Mesenchymal stem cell (in vitro differentiated cells and primary cell): ENCODE results near the gene HSF2BP.
A peak's percentile ranks its signal among the peaks of the same experiment; 100 is the strongest.

ENCODE experiments used
- DNase-seq: peaks from one replicate; pipeline ENCODE4 v3.0.0-alpha.2; 2013
- H2AFZ ChIP-seq: one replicate; pipeline ENCODE4 v1.6.1; 2013; ENCODE audit warnings: low read depth, mild to moderate bottlenecking, control low read depth, inconsistent platforms, low read length, moderate library complexity
- H2AK5ac ChIP-seq: 2 replicates; pipeline ENCODE4 v1.6.1; 2013; ENCODE audit warnings: low read length, moderate library complexity, mild to moderate bottlenecking, inconsistent platforms; ENCODE audit not compliant: severe bottlenecking
- H2BK120ac ChIP-seq: one replicate; pipeline ENCODE4 v1.6.1; 2013; ENCODE audit warnings: low read depth, mild to moderate bottlenecking, inconsistent platforms, low read length, moderate library complexity
- H2BK12ac ChIP-seq, 2 experiments: one replicate each; pipeline ENCODE4 v1.6.1; 2013; ENCODE audit warnings: inconsistent platforms in 2 of 2, low read length in 2 of 2, mild to moderate bottlenecking in 2 of 2, moderate library complexity in 2 of 2, control low read depth in 1 of 2
- H2BK15ac ChIP-seq: one replicate; pipeline ENCODE4 v1.6.1; 2013; ENCODE audit warnings: mild to moderate bottlenecking, low read depth, inconsistent platforms; ENCODE audit not compliant: poor library complexity, severe bottlenecking
- H2BK5ac ChIP-seq: 2 replicates; pipeline ENCODE4 v1.6.1; 2013; ENCODE audit warnings: low read depth, mild to moderate bottlenecking, low read length, control low read depth, inconsistent platforms; ENCODE audit not compliant: poor library complexity, severe bottlenecking
- H3K14ac ChIP-seq, 2 experiments: one replicate each; pipeline ENCODE4 v1.6.1; 2013; ENCODE audit warnings: inconsistent platforms in 2 of 2, low read length in 2 of 2, control low read depth in 1 of 2, mild to moderate bottlenecking in 1 of 2, moderate library complexity in 1 of 2
- H3K18ac ChIP-seq, 2 experiments: one replicate each; pipeline ENCODE4 v1.6.1; 2013; ENCODE audit warnings: inconsistent platforms in 2 of 2, low read length in 2 of 2, control low read depth in 1 of 2, low read depth in 1 of 2, mild to moderate bottlenecking in 1 of 2
- H3K23ac ChIP-seq, 2 experiments: one replicate each; pipeline ENCODE4 v1.6.1; 2013; ENCODE audit warnings: inconsistent platforms in 2 of 2, low read length in 2 of 2, mild to moderate bottlenecking in 2 of 2, moderate library complexity in 2 of 2, control low read depth in 1 of 2
- H3K27ac ChIP-seq: 2 replicates; pipeline ENCODE4 v1.5.1; 2013; ENCODE audit warnings: mild to moderate bottlenecking, moderate library complexity, low read length, control low read depth, inconsistent platforms; ENCODE audit not compliant: poor library complexity, severe bottlenecking
- H3K27me3 ChIP-seq, 2 experiments: 2 replicates each; pipeline versions ENCODE4 v1.6.1 to v1.7.0; 2013; ENCODE audit warnings: low read length in 2 of 2, mild to moderate bottlenecking in 2 of 2, moderate library complexity in 2 of 2, control low read depth in 1 of 2, inconsistent platforms in 1 of 2; ENCODE audit not compliant: control insufficient read depth in 1 of 2, insufficient read depth in 1 of 2
- H3K36me3 ChIP-seq, 2 experiments: 2 replicates each; pipeline versions ENCODE4 v1.6.1 to v1.7.0; 2013; ENCODE audit warnings: low read length in 2 of 2, control low read depth in 1 of 2, inconsistent platforms in 1 of 2, low read depth in 1 of 2, mild to moderate bottlenecking in 1 of 2; ENCODE audit not compliant: insufficient read depth in 2 of 2, control insufficient read depth in 1 of 2
- H3K4ac ChIP-seq, 2 experiments: one replicate each; pipeline ENCODE4 v1.6.1; 2013; ENCODE audit warnings: inconsistent platforms in 2 of 2, low read length in 2 of 2, mild to moderate bottlenecking in 2 of 2, moderate library complexity in 2 of 2, control low read depth in 1 of 2, low read depth in 1 of 2
- H3K4me1 ChIP-seq: 2 replicates; pipeline ENCODE4 v1.6.1; 2013; ENCODE audit warnings: low read depth, low read length, control low read depth; ENCODE audit not compliant: control insufficient read depth, insufficient read depth
- H3K4me2 ChIP-seq: 2 replicates; pipeline ENCODE4 v1.6.1; 2013; ENCODE audit warnings: low read length, mild to moderate bottlenecking, inconsistent platforms; ENCODE audit not compliant: poor library complexity, severe bottlenecking
- H3K4me3 ChIP-seq, 2 experiments: 2 replicates each; pipeline versions ENCODE4 v1.5.1 to v1.7.0; 2013; ENCODE audit warnings: low read length in 2 of 2, mild to moderate bottlenecking in 2 of 2, control low read depth in 1 of 2, low read depth in 1 of 2; ENCODE audit not compliant: insufficient read depth in 1 of 2
- H3K79me1 ChIP-seq: replicated peaks from 2 replicates; pipeline ENCODE4 v1.6.1; 2013; ENCODE audit warnings: mild to moderate bottlenecking, control low read depth, low read length, inconsistent platforms; ENCODE audit not compliant: poor library complexity, severe bottlenecking
- H3K9ac ChIP-seq: 2 replicates; pipeline ENCODE4 v1.7.0; 2013; ENCODE audit warnings: mild to moderate bottlenecking, low read length, moderate library complexity
- H3K9me3 ChIP-seq: 2 replicates; pipeline ENCODE4 v1.7.0; 2013; ENCODE audit warnings: mild to moderate bottlenecking, low read length; ENCODE audit not compliant: control insufficient read depth
- H4K8ac ChIP-seq: one replicate; pipeline ENCODE4 v1.6.1; 2013; ENCODE audit warnings: inconsistent platforms, mild to moderate bottlenecking, low read length, moderate library complexity
- H4K91ac ChIP-seq: one replicate; pipeline ENCODE4 v1.6.1; 2013; ENCODE audit warnings: mild to moderate bottlenecking, low read length, inconsistent platforms
- WGBS: methylation state at CpG from one replicate; pipeline ENCODE4 v1.1.7; 2013; ENCODE audit warnings: mixed read lengths; 5-methylcytosine and 5-hydroxymethylcytosine counted together

Gene HSF2BP

DNA sequence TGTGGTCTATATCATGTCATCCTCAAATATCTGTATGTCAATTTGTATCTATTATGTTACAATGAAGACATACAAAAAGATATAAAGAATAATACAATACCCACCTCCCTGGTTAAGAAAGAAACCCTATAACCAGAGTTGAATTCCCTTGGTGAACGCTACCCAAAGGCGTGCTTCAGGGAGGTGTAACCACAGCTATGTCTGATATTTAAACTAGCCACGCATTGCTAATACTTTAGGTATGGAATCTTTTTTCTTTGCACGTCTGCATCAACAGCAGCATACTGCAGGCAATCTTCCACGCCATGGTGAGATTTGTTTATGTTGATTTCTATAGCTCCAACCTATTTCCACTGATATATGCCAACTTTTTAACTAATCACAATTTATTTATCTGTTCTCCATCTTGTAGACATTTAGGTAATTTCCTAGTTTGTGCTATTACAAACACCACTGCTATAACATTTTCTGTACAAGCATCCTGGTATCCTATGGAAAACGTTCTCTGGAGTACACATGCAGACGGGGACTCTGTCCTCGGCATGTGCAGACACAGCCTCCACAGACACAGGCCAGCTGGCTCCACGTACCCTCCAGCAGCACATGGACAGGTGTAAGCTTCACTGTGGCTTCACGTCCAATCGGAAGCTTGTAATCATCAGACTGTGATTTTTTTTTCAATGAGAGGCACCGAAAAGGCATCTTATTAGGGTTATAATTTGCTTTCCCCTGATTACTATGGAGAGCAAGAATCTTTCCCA is 58.5 kb downstream of the HSF2BP start:
- H3K27ac ChIP-seq: peak overlapping the region; percentile 99
- peak overlapping the region; percentile 97 for H2BK5ac ChIP-seq
- no peak overlapping the region for H3K4me3 ChIP-seq
- H3K79me1 ChIP-seq: no peaks in the 10 kb centered on the region
- peak overlapping the region in 1 of 2 experiments; percentile 91 for H3K23ac ChIP-seq
- peak overlapping the region in 1 of 2 experiments; percentile 84 for H3K4ac ChIP-seq
- no peaks in the 10 kb centered on the region for H3K9me3 ChIP-seq
- WGBS: 16% methylated on average over 12 of the region's 12 CpGs
- H3K4me2 ChIP-seq: peak overlapping the region; percentile 7
- peak overlapping the region; percentile 91 for H4K91ac ChIP-seq
- no peak overlapping the region for H2AFZ ChIP-seq
- peak overlapping the region; percentile 30 for H2BK15ac ChIP-seq
- H3K36me3 ChIP-seq: no peaks in the 10 kb centered on the region
- peaks cover 35% of the 10 kb centered on the region for H3K4me1 ChIP-seq
- H3K14ac ChIP-seq: peak overlapping the region in 1 of 2 experiments; percentile 77
- H4K8ac ChIP-seq: peak overlapping the region; percentile 93
- H2AK5ac ChIP-seq: peak overlapping the region; percentile 99
- no peaks in the 10 kb centered on the region for H3K27me3 ChIP-seq
- peak; percentile 91 for DNase-seq
- H2BK12ac ChIP-seq: peak overlapping the region; percentile 69 to 79
- no peak overlapping the region for H3K9ac ChIP-seq
- H3K18ac ChIP-seq: peak overlapping the region; percentile 91 to 97
- H2BK120ac ChIP-seq: peak overlapping the region; percentile 50

DNA sequence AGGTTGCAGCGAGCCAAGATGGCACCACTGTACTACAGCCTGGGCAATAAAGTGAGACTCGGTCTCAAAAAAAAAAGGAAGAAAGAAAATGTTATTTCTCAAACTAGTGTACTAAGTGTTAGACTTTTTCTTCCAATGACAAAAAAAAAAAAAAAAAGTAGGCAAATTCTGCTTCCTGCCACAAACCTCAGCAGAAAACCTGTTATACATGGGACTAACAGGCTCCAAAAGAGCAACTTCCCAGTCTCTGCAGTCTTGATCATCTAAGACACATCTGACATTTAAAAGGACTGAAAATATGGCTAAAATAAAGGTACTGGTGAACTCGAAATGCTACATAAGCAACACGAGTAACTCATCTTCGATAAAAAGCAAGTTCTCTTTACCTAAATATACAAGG is 59.6 kb downstream of the HSF2BP start:
- Histone ChIP-seq H3K79me1 (no peaks in the 10 kb centered on the region), H3K4me1 (peaks cover 31% of the 10 kb centered on the region), H3K18ac (no peak overlapping the region), H2AFZ (no peak overlapping the region), H3K4me2 (no peak overlapping the region), H3K27ac (peak overlapping the region; percentile 99), H3K36me3 (no peaks in the 10 kb centered on the region), H2BK120ac (no peak overlapping the region), H3K14ac (no peak overlapping the region), H2BK5ac (peak overlapping the region; percentile 83), H3K27me3 (peaks cover 0 to 1% of the 10 kb centered on the region in 2 experiments), H2BK12ac (no peak overlapping the region), H3K23ac (no peak overlapping the region), H2AK5ac (peak overlapping the region; percentile 76), H3K4me3 (no peak overlapping the region), H4K91ac (no peak overlapping the region), H2BK15ac (no peak overlapping the region), H4K8ac (no peak overlapping the region), H3K9ac (no peak overlapping the region), H3K9me3 (no peaks in the 10 kb centered on the region), H3K4ac (peak overlapping the region in 1 of 2 experiments; percentile 42)
- WGBS: 85% methylated on average over 3 of the region's 5 CpGs
- no peak for DNase-seq

DNA sequence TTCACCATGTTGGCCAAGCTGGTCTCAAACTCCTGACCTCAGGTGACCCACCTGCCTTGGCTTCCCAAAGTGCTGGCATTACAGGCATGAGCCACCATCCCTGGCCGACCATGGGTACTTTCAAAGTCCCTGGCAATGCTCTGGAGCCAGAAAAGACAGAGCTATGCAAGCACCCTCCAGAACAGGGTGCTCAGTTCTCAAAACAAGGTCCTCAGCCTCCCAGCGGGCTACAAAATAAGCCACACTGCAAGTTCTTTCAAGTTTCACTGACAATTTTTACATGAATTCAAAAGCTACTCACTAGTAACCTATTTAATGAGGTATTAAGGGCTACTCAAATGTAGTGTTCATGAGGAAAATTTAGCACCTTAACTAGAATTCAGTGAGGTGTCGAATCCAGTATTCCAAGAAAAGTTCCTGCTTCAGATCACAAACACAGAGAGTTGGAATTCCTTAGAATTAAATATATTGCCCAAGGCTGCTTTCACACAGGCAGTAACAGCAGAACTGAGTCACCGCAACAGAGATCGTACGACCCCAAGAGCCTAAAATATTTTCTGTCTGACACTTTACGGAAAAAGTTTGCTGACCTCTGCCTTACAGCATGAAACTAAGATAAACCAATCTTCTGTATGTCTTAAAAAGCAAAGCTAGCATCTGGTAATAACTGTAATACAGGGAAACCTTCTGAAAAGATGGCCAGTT is 60.7 kb downstream of the HSF2BP start:
- Histone ChIP-seq H3K9me3 (no peaks in the 10 kb centered on the region), H2BK12ac (peak overlapping the region; percentile 61 to 89), H3K79me1 (no peaks in the 10 kb centered on the region), H3K9ac (no peak overlapping the region), H2BK5ac (peak overlapping the region; percentile 74), H3K27me3 (peaks cover 0 to 10% of the 10 kb centered on the region in 2 experiments), H3K27ac (peak overlapping the region; percentile 91), H3K4me3 (no peak overlapping the region), H3K4ac (peak overlapping the region in 1 of 2 experiments; percentile 82), H2BK15ac (no peak overlapping the region), H3K4me1 (peaks cover 20% of the 10 kb centered on the region), H3K23ac (no peak overlapping the region), H2BK120ac (no peak overlapping the region), H4K91ac (peak overlapping the region; percentile 73), H2AFZ (no peak overlapping the region), H3K36me3 (no peaks in the 10 kb centered on the region), H3K14ac (no peak overlapping the region), H3K4me2 (no peak overlapping the region), H2AK5ac (peak overlapping the region; percentile 99), H3K18ac (peak overlapping the region; percentile 91 to 92), H4K8ac (peak overlapping the region; percentile 72)
- peak; percentile 87 for DNase-seq
- 40% methylated on average over 6 of the region's 7 CpGs for WGBS
